ENCODE results near the gene COMMD3. TPM values are rescaled to one million over a fixed set of nuclear protein-coding genes. Genes with fewer than 3 reads are reported as not detected.

COMMD3 gene
- total and polyA plus RNA-seq, 2 donors (not counting 1 experiment from before 2014, with no cell fraction given), result 46.0 to 74.3 TPM

- TF ChIP-seq EZH2 (IDR thresholded peaks at IDR 0.05; ENCODE audit: borderline replicate concordance, insufficient read depth, low read depth, low read length, poor library complexity, severe bottlenecking), result no peak
- TF ChIP-seq CTCF (IDR thresholded peaks at IDR 0.05), result no peak
- H3K9ac ChIP-seq (ENCODE audit: low read length), result no peak overlapping the region
- H3K27ac ChIP-seq (ENCODE audit: low read length in 2 of 2), result peak overlapping the region in 1 of 2 donors; percentile 92
- H3K4me1 Mint-ChIP-seq, result peaks cover 45% of the 10 kb centered on the region
- 80% methylated on average over 1 of the region's 6 CpGs for WGBS (ENCODE audit: insufficient coverage)
- POLR2A ChIA-PET, result interaction anchor here (1.1 to 4.7 kb wide), 4 partner anchors 64 to 120 kb away, joined by 3 to 26 read pairs (median 15); no protein-coding TSS in a partner anchor
- no peaks in the 10 kb centered on the region for H3K9me3 Mint-ChIP-seq (ENCODE audit: insufficient read depth)
- H3K4me3 Mint-ChIP-seq, result peak overlapping the region; percentile 97
- peaks cover 0 to 11% (median 0%) of the 10 kb centered on the region in 4 experiments for H3K27me3 ChIP-seq (replicated peaks in 1 of 4; ENCODE audit: control extremely low read depth in 1 of 4, control insufficient read depth in 3 of 4, insufficient read depth in 4 of 4, low read length in 3 of 4)
- no peaks in the 10 kb centered on the region for H3K27me3 Mint-ChIP-seq
- H3K9me3 ChIP-seq (ENCODE audit: control extremely low read depth in 1 of 3, control insufficient read depth in 2 of 3, insufficient read depth in 1 of 3, low read length in 2 of 3), result no peaks in the 10 kb centered on the region
- no peak for DNase-seq
- CTCF ChIA-PET, result interaction anchor here (1.1 kb wide), 1 partner anchor 10 kb away, joined by 4 read pairs; no protein-coding TSS in a partner anchor
- no peak overlapping the region for H2AFZ ChIP-seq (ENCODE audit: insufficient read depth, low read depth, low read length, poor library complexity, severe bottlenecking)
- H3K4me3 ChIP-seq (ENCODE audit: control extremely low read depth in 1 of 5, extremely low read depth in 1 of 5, insufficient read depth in 1 of 5, low read depth in 2 of 5, low read length in 4 of 5), result peak overlapping the region in 2 of 5 experiments; percentile 77 to 82
- H4K20me1 ChIP-seq (ENCODE audit: control insufficient read depth, insufficient read depth, low read length, poor library complexity, severe bottlenecking), result no peaks in the 10 kb centered on the region
- peaks cover 30 to 43% of the 10 kb centered on the region in 2 donors for H3K4me1 ChIP-seq (ENCODE audit: control insufficient read depth in 2 of 2, insufficient read depth in 2 of 2, low read length in 2 of 2)
- peaks cover 20% of the 10 kb centered on the region for H3K79me2 ChIP-seq (ENCODE audit: control insufficient read depth, insufficient read depth, low read length)
- H3K27ac Mint-ChIP-seq, result no peak overlapping the region
- no peaks in the 10 kb centered on the region for H3K36me3 ChIP-seq (replicated peaks in 1 of 2; ENCODE audit: control extremely low read depth in 1 of 2, control insufficient read depth in 1 of 2, extremely low read depth in 1 of 2, insufficient read depth in 2 of 2, low read length in 1 of 2)
- no peak for ATAC-seq (ENCODE audit: low read depth)
- peak overlapping the region; percentile 85 for H3K4me2 ChIP-seq (replicated peaks; ENCODE audit: low read depth, low read length, poor library complexity, severe bottlenecking)
- intact Hi-C loops (cut with micrococcal nuclease), result loop anchor here (2.0 to 5.0 kb wide), 3 partner anchors 119 to 394 kb away; partner anchors contain the start of gene PIP4K2A
These were observed 1.8 kb downstream of the COMMD3 start for GRCh38 chr10:22317771-22318565.

DNA sequence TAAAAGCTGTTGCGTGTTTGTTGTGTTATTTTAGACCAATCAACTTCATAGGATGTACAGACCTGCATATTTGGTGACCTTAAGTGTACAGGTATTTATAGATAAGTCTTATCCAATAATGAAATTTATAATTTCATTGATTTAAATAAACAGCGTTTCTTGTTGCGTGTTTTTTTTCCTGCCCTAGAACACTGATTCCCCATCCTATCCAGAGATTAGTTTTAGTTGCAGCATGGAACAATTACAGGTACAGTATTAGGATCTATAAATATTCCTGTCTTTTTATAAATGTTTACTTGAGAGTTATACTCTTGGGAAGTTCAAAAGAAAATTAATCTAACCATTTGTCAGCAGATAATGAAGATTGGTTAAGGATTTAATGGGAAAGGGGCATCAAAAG is 2.6 kb downstream of the COMMD3 start:
- H3K9ac ChIP-seq (ENCODE audit: low read length), result no peak overlapping the region
- H3K9me3 Mint-ChIP-seq (ENCODE audit: insufficient read depth), result no peaks in the 10 kb centered on the region
- H3K4me1 ChIP-seq (ENCODE audit: control insufficient read depth in 2 of 2, insufficient read depth in 2 of 2, low read length in 2 of 2), result peaks cover 36 to 49% of the 10 kb centered on the region in 2 donors
- H3K4me3 Mint-ChIP-seq, result peak overlapping the region; percentile 32
- peaks cover 5% of the 10 kb centered on the region for H4K20me1 ChIP-seq (ENCODE audit: control insufficient read depth, insufficient read depth, low read length, poor library complexity, severe bottlenecking)
- ChIA-PET POLR2A (interaction anchor here (1.4 to 4.7 kb wide), 2 partner anchors 90 to 118 kb away, joined by 5 to 26 read pairs; no protein-coding TSS in a partner anchor), CTCF (interaction anchor here (1.1 kb wide), 1 partner anchor 9 kb away, joined by 4 read pairs; no protein-coding TSS in a partner anchor)
- H3K27ac ChIP-seq (ENCODE audit: low read length in 2 of 2), result no peak overlapping the region
- H3K4me1 Mint-ChIP-seq, result peaks cover 53% of the 10 kb centered on the region
- WGBS (ENCODE audit: insufficient coverage), result no CpG with 5 or more reads among the region's 3 CpGs
- H3K4me3 ChIP-seq (ENCODE audit: control extremely low read depth in 1 of 5, extremely low read depth in 1 of 5, insufficient read depth in 1 of 5, low read depth in 2 of 5, low read length in 4 of 5), result no peak overlapping the region
- DNase-seq (no peak), ATAC-seq (ENCODE audit: low read depth) (no peak)
- no peak overlapping the region for H3K4me2 ChIP-seq (replicated peaks; ENCODE audit: low read depth, low read length, poor library complexity, severe bottlenecking)
- H3K27ac Mint-ChIP-seq, result peak overlapping the region; percentile 67
- intact Hi-C loops (cut with micrococcal nuclease), result loop anchor here (5.0 kb wide), 2 partner anchors 289 to 394 kb away; partner anchors contain the start of gene PIP4K2A
- H3K27me3 ChIP-seq (replicated peaks in 1 of 4; ENCODE audit: control extremely low read depth in 1 of 4, control insufficient read depth in 3 of 4, insufficient read depth in 4 of 4, low read length in 3 of 4), result peaks cover 0 to 11% (median 2%) of the 10 kb centered on the region in 4 experiments
- H3K27me3 Mint-ChIP-seq, result no peaks in the 10 kb centered on the region
- peaks cover 20% of the 10 kb centered on the region for H3K79me2 ChIP-seq (ENCODE audit: control insufficient read depth, insufficient read depth, low read length)
- TF ChIP-seq CTCF (IDR thresholded peaks at IDR 0.05) (no peak), EZH2 (IDR thresholded peaks at IDR 0.05; ENCODE audit: borderline replicate concordance, insufficient read depth, low read depth, low read length, poor library complexity, severe bottlenecking) (no peak)
- no peak overlapping the region for H2AFZ ChIP-seq (ENCODE audit: insufficient read depth, low read depth, low read length, poor library complexity, severe bottlenecking)
- H3K36me3 ChIP-seq (replicated peaks in 1 of 2; ENCODE audit: control extremely low read depth in 1 of 2, control insufficient read depth in 1 of 2, extremely low read depth in 1 of 2, insufficient read depth in 2 of 2, low read length in 1 of 2), result no peaks in the 10 kb centered on the region
- no peaks in the 10 kb centered on the region for H3K9me3 ChIP-seq (ENCODE audit: control extremely low read depth in 1 of 3, control insufficient read depth in 2 of 3, insufficient read depth in 1 of 3, low read length in 2 of 3)

Measured in B cell (primary cell).